Ureter (tissue), 1 donor: ENCODE data around the gene ASTN2. TPM values are rescaled to one million over a fixed set of nuclear protein-coding genes. Genes with fewer than 3 reads are reported as not detected.

Experiments used
- DNase-seq: peaks from one replicate; pipeline ENCODE4 v3.0.0-alpha.2; 2020; ENCODE audit warnings: low spot score
- total RNA-seq: library from RNA; stranded (reverse); gene quantifications from one replicate; pipeline ENCODE4 v1.2.4, GENCODE V29; 2023
- donor health status: DM: yes; HTN: yes; CAD: no.

ASTN2 gene
- total RNA-seq, 1 donor from 2014 or later, result 19.6 TPM

- DNase-seq, result no peak
Observed at GRCh38 chr9:116815835-116816234, 599.0 kb downstream of the ASTN2 start.

DNA sequence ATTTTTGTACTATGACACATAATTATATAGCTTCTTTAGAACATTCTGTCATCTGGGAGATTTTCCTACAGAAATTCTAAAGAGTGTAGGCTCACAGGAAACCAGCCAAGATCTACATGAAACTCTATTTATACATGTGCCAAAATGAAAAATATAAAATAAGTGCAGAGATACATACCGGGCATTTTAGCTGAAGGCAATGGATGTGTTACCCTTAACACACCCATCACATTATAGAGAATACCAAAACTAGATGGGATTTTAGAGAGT, 601.9 kb downstream of the ASTN2 start:
- no peak for DNase-seq

DNA sequence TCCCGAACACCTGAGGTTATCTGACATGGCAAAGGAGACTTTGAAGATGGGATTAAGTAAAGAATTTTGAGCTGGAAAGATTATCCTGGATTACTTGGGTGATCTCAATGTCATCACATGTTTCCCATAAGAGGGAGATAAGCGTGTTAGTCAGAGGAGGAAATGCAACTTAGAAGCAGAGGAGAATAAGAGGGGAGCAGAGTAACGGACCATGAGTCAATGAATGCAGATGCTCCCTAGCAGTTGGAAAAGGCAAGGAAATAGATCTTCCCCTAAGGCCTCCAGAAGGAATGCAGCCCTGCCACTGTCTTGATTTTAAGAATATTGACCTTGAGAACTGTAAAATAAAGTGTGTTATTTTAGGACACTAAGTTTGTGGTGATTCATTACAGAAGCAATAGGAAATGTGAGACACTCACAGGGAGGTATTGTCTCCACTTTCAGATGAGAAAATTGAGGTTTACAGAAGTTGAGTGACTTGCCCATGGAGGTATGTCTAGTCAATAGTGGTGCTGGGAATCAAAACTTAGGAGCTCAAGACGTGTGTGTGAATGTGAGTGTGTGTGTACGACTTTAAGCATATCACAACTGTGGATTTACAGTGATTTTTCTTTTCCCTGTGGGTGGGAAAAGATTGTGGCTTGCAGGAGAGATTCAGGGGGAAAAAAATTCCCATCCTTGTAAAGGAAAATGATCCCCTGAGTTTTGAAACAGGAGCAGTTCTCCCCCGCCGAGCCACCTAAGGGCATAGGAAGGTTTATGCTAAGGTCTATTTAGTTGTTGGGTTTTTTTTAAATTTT, 602.4 kb downstream of the ASTN2 start:
- no peak for DNase-seq

- no peak for DNase-seq
Observed at GRCh38 chr9:116809656-116810055, 605.2 kb downstream of the ASTN2 start.

GRCh38 chr9:116806075-116806474, 608.8 kb downstream of the ASTN2 start:
- no peak for DNase-seq

- DNase-seq, result no peak
Observed at GRCh38 chr9:116800885-116801284, 614.0 kb downstream of the ASTN2 start.

GRCh38 chr9:116800074-116800473, 614.8 kb downstream of the ASTN2 start:
- no peak for DNase-seq

DNA sequence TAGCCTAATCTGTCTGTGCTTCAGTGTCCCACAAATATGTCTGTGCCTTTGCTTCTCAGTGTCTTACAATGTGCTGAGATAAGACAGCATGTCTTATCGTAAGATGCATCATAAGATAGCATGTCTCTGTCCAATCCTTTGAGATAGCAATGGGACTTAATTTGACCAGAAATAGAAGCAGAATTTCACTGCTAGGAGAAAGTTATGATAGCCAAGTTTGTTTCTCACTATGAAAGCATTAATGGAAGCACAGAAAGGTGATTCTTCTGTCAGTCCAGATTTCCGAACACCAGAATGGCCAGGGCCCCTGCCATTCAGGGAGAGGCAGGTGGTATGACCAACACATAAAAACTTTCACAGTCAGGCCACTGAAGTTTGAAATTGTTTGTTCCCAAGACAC, 616.3 kb downstream of the ASTN2 start:
- no peak for DNase-seq

GRCh38 chr9:116797276-116797675, 617.6 kb downstream of the ASTN2 start:
- DNase-seq, result no peak

DNA sequence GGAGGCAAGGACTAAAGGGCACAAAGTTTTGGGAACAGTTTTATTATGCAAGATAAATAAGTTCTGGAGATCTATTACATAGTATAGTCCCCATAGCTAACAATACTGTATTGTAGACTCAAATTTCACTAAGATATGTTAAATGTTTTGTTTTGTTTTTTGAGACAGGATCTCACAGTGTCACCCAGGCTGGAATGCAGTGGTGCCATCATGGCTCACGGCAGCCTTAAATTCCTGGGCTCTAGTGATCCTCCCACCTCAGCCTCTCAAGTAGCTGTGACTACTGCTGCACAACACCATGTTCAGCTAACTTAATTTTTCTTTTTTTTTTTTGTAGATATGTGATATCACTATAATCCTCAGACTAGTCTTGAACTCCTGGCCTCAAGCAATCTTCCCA, 618.2 kb downstream of the ASTN2 start:
- no peak for DNase-seq

DNA sequence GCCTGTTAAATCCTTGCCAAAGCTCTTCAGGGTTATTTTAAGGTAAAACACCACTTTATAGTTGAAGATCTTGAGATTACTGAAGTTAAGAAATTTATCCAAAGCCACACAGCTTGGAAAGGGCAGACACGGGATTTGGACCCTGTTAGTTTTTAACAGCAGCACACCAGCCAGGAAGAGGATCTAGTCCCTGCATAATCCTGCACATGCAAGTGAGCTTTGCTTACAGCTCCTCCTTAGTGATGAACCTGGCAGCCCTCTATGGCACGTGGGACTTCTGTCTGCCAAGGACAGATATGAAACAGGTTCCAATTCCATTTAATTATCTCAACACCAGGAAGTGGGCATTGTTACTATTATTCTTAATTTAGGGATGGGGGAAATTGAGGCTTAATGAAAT, 619.0 kb downstream of the ASTN2 start:
- DNase-seq, result no peak

DNA sequence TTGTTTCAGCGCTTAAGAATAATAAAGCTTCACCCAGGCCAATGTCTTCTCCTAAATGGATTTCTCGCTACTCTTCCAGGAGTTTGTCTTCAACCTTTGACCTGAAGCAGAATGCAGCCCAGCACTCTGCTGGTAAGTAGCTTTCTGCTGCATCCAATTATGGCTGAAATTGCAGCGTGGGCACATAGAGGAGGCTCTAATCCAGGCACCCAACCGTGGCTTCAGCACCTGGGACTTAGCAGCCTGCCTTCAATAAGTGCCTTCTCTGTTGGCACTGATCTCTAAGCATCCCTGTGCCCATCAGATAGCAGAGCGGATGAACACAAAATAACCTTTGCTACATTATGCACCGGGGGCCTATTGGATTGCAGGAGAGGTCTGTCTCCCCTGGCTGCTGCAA, 622.6 kb downstream of the ASTN2 start:
- DNase-seq, result no peak

DNA sequence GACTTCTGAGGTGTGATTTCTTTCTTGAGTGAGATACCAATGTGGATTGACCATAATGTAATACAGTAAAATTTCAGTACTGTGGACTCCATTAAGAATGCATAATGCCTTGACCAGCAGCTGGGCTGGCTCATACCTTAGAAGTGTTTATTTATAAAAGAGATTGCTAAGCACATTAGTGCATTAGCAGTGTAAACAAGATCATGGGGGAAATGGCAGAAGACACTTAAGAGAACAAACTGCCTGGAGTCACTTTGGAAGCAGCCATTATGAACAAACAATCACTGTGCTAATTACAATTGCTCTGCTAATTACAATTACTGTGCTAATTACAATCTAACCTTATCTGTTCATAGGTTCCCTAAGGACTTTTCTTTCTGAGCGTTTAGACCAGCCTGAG, 623.5 kb downstream of the ASTN2 start:
- no peak for DNase-seq

- no peak for DNase-seq
Observed at GRCh38 chr9:116789081-116789480, 625.8 kb downstream of the ASTN2 start.

DNA sequence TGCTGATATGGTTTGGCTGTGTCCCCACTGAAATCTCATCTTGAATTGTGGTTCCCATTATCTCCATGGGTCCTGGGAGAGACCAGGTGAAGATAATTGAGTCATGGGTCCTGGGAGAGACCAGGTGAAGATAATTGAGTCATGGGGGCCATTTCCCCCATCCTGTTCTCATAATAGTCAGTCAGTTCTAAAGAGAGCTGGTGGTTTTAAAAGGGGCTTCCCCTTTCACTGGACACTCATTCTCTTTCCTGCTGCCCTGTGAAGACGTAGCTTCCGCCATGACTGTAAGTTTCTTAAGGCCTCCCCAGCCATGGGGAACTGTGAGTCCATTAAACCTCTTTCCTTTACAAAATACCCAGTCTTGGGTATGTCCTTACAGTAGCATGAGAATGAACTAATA, 628.1 kb downstream of the ASTN2 start:
- no peak for DNase-seq

DNA sequence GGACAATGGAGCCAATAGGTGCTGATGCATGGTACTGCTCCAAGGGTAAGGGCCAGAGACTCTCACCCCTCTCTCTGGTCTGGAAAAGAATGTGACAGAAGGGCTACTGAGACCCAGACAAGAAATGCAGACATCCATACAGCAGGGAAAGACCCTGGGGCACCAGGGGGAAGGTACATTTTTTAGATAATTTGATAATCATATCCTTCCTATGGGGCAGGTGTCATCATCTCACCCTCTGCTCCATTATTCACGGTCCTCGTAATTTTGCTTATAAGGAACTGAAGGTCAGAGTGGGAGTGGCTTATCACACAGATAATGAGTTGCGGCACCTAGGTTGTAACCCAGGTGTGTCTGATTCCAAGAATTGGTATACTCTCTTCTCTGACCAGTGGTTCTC, 637.7 kb downstream of the ASTN2 start:
- no peak for DNase-seq

DNA sequence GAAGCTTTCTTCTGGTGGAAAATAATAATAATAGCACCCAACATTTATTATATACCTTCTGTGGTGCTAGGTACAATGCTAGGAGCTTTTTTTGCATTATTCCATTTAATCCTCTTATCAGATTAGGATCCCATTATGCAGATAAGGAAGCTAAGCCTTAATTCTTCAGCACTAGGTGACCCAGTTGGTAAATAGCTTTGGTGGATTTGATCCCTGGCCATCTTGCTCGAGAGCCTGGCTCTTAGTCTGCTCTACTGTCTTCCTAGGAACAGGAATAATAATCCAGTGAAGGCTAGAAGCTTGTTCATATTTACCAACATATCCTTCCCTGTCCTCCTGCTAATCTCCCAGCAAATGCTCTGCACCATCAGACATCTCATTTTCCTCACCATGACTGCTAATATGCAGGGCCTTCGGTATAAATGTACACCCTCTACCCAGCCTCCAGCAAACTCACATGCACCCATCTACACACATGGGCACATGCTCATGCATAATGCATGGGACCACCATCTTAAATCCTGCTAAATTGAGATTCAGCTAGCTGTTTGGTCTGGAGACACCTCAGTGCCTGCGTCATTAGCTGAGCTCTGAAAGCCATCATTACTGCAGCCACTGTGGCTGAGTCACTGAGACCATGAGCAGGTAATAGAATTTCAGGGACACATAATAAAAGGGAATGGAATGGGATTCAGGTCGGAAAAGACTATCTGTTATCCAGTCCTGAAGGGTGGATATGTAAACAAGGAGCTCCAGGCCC, 640.3 kb downstream of the ASTN2 start:
- no peak for DNase-seq

DNA sequence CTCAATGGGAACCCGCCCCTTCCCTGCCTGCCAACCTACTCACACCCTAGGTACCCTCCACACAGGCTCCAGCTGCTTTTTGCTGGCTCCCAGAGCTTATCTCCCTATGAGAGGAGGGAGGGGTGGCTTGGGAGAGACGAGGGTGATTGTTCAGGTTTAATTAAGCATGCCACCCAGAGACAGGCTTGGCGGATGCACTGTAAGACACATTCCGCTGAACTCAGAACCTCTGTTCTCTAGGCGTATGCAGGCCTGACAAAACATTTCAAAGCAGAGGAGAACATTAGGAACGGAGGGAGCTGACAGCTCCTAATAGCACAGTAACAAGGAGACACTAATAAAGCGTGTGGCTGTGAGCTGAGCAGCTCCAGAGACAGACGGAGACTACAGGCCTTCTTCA, 647.6 kb downstream of the ASTN2 start:
- no peak for DNase-seq

DNA sequence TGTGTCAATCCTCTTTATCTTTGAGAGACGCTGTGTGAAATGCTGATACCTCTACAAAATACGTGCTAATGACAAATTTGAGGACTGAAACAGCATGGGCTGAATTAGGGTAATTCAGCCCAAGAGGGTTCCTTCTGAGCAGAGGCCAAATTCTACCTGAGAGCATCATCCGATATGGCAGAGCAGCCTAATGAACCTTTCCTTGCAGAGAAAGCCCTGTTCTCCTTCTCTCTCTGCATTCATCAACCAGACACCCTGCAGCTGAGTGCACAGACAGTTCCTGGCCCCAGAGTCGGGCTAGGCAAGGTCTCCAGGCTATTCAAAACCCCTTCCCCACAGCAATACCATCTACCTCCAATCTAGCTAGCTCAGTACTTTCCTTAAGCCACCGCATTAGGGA, 649.8 kb downstream of the ASTN2 start:
- no peak for DNase-seq

DNA sequence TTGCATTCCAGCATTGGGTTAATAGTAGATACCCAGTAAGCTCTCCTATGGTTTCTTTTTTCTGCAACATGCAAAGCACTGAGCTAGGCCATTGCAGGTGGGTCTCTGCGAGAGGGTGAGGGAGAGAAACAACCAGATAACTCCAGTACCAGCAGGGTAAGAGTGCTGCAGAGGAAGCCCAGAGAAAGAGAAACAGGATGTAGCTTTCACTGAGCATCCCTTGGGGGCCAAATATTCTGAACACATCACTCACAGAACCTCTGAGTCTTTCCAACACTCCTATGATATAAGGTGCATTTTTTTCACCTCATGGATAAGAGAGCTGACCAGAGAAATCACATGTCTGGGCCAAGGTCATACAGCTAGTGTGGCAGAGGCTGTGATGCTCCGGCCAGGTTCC, 651.1 kb downstream of the ASTN2 start:
- no peak for DNase-seq

- DNase-seq, result no peak
Observed at GRCh38 chr9:116760636-116761035, 654.2 kb downstream of the ASTN2 start.

DNA sequence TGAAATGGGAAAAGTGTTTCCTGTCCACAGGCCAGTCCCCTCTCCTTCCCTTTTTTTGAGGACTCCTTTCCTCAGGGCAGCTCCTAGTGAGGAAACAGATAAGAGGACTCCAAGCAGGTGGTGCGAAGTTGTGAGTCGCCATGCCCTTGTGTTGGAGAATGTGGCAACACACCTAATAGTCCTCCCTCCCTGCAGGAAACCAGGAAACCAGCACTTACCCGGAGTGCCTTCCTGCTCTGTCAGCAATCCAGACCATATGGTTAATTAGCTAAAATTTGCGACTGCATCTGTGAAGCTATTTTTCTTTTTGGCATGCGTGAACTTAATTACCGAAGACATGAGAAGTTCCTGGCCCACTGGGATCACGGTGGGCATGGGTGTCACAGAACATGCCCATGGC, 657.8 kb downstream of the ASTN2 start:
- no peak for DNase-seq

DNA sequence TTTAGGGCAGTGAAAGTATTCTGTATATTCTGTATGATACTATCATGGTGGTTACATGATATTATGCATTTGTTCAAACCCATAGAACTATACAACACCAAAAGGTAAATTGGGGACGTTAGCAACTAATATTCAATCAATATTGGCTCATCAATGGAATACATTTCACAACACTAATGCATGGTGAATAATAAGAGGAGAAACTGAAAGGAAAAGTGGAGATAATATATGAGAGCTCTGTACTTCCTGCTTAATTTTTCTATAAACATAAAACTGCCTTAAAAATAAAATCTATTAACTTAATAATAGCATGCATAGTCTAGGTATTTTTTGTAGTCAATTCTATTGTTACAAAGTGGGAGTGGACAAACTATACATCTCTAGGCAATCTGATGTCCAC, 661.5 kb downstream of the ASTN2 start:
- no peak for DNase-seq

- no peak for DNase-seq
Observed at GRCh38 chr9:116750510-116750909, 664.3 kb downstream of the ASTN2 start.
